GM23248 (cell line): ENCODE measurements around the gene NTN5. TPM values are rescaled to one million over a fixed set of nuclear protein-coding genes. Genes with fewer than 3 reads are reported as not detected.
A peak's percentile ranks its signal among the peaks of the same experiment; 100 is the strongest.

Experiments used
- DNase-seq: peaks from one replicate; pipeline ENCODE4 v3.0.0-alpha.2; 2015
- H2AFZ ChIP-seq: fragments of 200-600 bp; sonication (generic); 2 replicates; pipeline ENCODE4 v1.6.1; 2016; ENCODE audit warnings: antibody characterized with exemption
- H3F3A ChIP-seq: fragments of 200-600 bp; sonication (generic); 2 replicates; pipeline ENCODE4 v1.6.1; 2016; ENCODE audit warnings: mild to moderate bottlenecking, antibody characterized with exemption, mixed run types; ENCODE audit not compliant: insufficient read depth
- H3K27ac ChIP-seq: fragments of 200-600 bp; sonication (generic); 2 replicates; pipeline ENCODE4 v1.5.1; 2016; ENCODE audit warnings: mild to moderate bottlenecking
- H3K27me3 ChIP-seq: fragments of 200-600 bp; sonication (generic); replicated peaks from 2 replicates; pipeline ENCODE4 v1.6.1; 2016; ENCODE audit warnings: mild to moderate bottlenecking; ENCODE audit not compliant: insufficient read depth
- H3K36me3 ChIP-seq: fragments of 200-600 bp; sonication (generic); 2 replicates; pipeline ENCODE4 v1.6.1; 2016; ENCODE audit warnings: low read depth, mild to moderate bottlenecking
- H3K4me1 ChIP-seq: fragments of 200-600 bp; sonication (generic); 2 replicates; pipeline ENCODE4 v1.6.1; 2016; ENCODE audit warnings: mild to moderate bottlenecking; ENCODE audit not compliant: insufficient read depth
- H3K4me2 ChIP-seq: fragments of 200-600 bp; sonication (generic); one replicate; pipeline ENCODE4 v1.6.1; 2016; ENCODE audit warnings: mild to moderate bottlenecking; ENCODE audit not compliant: unreplicated experiment
- H3K4me3 ChIP-seq: fragments of 200-600 bp; sonication (generic); 2 replicates; pipeline ENCODE4 v1.5.1; 2016; ENCODE audit warnings: mild to moderate bottlenecking
- H3K79me2 ChIP-seq: fragments of 200-600 bp; sonication (generic); 2 replicates; pipeline ENCODE4 v1.6.1; 2016; ENCODE audit warnings: mild to moderate bottlenecking; ENCODE audit not compliant: insufficient read depth
- H3K9ac ChIP-seq: fragments of 200-600 bp; sonication (generic); 2 replicates; pipeline ENCODE4 v1.6.1; 2016; ENCODE audit warnings: mild to moderate bottlenecking
- H3K9me2 ChIP-seq: fragments of 200-600 bp; sonication (generic); 2 replicates; pipeline ENCODE4 v1.6.1; 2016; ENCODE audit warnings: mixed run types, mild to moderate bottlenecking, moderate library complexity; ENCODE audit not compliant: insufficient read depth
- H3K9me3 ChIP-seq: fragments of 200-600 bp; sonication (generic); one replicate; pipeline ENCODE4 v1.6.1; 2017; ENCODE audit warnings: low read depth
- H4K20me1 ChIP-seq: fragments of 200-600 bp; sonication (generic); 2 replicates; pipeline ENCODE4 v1.6.0; 2016; ENCODE audit not compliant: insufficient read depth
- EZH2 ChIP-seq: fragments of 200-600 bp; sonication (generic); IDR thresholded peaks from 2 replicates; pipeline ENCODE4 v1.6.1; 2018; ENCODE audit warnings: antibody characterized with exemption, mild to moderate bottlenecking; ENCODE audit not compliant: insufficient read depth, poor library complexity, severe bottlenecking
- EZH2phosphoT487 ChIP-seq: fragments of 200-600 bp; sonication (generic); IDR thresholded peaks from 2 replicates; pipeline ENCODE4 v1.6.1; 2018; ENCODE audit warnings: antibody characterized with exemption, moderate library complexity, mild to moderate bottlenecking, low read depth; ENCODE audit not compliant: insufficient read depth
- WGBS, 2 experiments: methylation state at CpG; one replicate each; pipeline ENCODE4 v1.1.6; 2015 to 2017; ENCODE audit warnings: low lambda C conversion rate in 2 of 2, low coverage in 1 of 2; ENCODE audit errors: missing lambda C conversion rate in 2 of 2; 5-methylcytosine and 5-hydroxymethylcytosine counted together
- in situ Hi-C: fragments of 300-500 bp; cut with MboI; formaldehyde crosslinking; loops from 2 replicates; pipeline ENCODE4 v1.15.0; 2020
- polyA plus RNA-seq: library from polyadenylated mRNA; unstranded; fragments of >200 nt; fragmentation: Nextera tagmentation; extraction: Ambion mirVana; gene quantifications from 2 replicates; pipeline ENCODE4 v1.2.1, GENCODE V29; 2016
- total RNA-seq: library from RNA; depleted of rRNA; stranded (reverse); fragments of >200 nt; shearing (Covaris generic); gene quantifications from 2 replicates; pipeline ENCODE4 v1.2.3, GENCODE V29; 2014

NTN5 gene
- total and polyA plus RNA-seq, 2 experiments from 2014 or later = 0.32 TPM; not detected in 1

DNA sequence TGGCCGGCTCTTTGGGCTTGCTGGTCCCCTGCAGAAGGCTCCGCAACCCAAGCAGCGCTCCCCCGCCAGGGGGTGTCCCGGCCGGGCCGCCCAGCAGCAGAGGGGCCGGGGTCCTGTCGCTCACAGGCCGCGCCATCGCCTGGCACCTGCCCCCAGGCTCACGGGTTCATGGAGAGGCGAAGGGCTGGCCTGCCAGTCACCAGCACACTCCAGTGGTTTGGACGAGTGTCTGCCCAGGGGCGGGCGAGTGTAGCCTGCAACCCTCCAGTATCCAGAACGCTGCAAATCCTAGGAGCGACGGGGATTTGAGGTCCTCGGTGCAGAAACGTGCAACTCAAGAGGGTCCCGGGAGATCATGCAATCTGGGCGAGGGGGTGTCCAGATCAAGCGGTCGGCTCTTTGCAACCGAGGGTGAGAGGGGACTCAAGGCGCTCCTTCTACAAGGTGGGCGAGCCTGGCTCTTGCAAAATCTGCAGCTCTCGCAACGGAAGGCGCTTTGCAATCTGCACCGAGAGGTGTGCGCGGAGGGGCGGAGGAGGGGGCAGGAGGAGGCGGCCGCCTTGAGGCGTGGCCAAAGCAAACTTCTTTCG is 35.9 kb downstream of the NTN5 start, which contains the start of gene DBP:
TSS of gene DBP (minus strand) at position 521 of the 590 bp plus-strand sequence. CDS start at position 136, 385 bp downstream.
- 1 to 2% methylated on average over 32 to 39 of the region's 40 CpGs for WGBS, 2 experiments
- Histone ChIP-seq H3K27me3 (no peaks in the 10 kb centered on the region), H3K9me3 (no peaks in the 10 kb centered on the region), H3K4me2 (peak within 1 kb of the TSS; percentile 86), H3K27ac (peak within 1 kb of the TSS; percentile 87), H3K79me2 (no peaks in the 10 kb centered on the region), H3K4me3 (peak within 1 kb of the TSS; percentile 71), H3F3A (peaks cover 24% of the 10 kb centered on the region), H3K4me1 (peaks cover 38% of the 10 kb centered on the region), H2AFZ (peak within 1 kb of the TSS; percentile 80), H3K9me2 (no peaks in the 10 kb centered on the region), H4K20me1 (no peaks in the 10 kb centered on the region), H3K36me3 (no peaks in the 10 kb centered on the region), H3K9ac (peak within 1 kb of the TSS; percentile 92)
- TF ChIP-seq EZH2phosphoT487 = no peak
- DNase-seq = peak; percentile 71
- in situ Hi-C loops = no loop called here

DNA sequence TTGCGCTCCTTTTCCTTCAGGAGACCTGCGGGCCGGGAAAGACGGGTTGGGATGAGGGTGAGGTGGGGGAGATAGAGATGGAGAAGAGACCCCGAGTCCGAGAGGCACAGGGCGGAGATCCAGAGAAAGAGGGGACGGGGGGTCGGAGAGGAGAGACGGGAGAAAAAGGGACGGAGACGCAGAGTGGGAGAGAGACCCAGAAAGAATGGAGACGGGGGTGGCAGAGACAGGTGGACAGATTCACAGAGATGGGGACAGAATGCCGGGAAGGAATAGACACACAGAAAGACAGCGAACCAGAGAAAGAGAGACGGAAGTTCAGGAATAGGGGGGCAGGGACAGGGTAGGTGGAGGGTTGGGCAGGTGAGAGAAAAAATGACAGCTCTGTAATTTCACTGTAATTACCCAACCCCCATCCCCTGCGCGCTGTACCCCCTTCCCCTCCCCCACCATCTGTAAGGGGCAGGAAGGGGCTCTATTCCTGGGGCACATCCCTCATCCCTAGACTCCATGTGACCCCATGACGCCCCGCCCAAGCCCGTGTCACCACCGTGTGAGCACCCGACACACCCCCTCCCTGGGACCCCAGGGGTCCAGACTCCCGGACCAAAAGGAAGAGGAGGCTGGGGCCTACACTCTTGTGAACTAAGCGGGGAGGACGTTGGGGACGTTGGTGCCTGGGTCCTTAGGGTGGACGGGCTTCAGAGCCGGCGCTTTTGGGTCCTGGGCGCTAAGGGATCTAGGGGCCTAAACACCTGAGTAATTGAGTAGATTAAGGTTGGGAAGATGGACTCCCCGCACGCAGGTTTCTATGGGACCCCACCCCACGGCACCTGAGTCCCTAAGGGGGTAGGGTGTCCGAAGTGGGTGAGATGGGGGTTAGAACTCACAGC is 36.6 kb downstream of the NTN5 start:
- in situ Hi-C loops = no loop called here
- peak overlapping the region; percentile 92 for H3K9ac ChIP-seq

DNA sequence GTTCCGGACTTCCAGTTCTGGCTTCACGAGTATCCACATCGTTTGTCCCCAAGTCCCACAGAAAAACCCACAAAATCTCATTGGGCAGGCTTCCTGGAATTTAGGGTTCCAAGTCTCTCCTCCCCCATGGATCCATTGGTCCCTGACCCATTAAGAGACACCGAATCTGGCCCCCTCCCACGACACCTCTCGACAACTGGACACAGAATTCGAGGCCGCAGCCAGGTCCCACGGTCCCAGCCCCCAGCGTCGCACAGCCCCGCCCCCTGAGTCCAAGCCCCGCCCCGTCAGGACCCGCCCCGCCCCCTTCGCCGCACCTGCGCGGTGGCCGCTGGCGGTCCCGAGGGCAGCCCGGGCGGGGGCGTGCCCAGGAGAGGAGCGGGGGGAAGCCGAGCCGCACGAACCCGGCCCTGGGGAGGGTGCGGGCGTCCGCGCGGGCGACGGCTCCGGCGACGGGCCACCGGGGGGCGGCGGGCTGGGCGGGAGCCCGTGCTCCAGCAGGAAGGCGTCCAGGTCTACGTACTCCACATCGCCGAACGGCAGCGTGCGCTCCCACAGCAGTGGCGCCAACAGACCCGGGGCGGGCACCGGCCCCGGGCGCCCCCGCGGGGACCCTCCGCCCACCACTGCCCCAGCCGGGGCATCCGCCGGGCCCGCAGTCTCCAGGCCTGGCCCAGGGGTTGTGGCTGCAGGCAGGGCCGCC is 37.4 kb downstream of the NTN5 start:
- Histone ChIP-seq H3K4me3 (peak overlapping the region; percentile 71), H3K9ac (peak overlapping the region; percentile 92), H3K4me1 (peaks cover 38% of the 10 kb centered on the region), H3K9me3 (no peaks in the 10 kb centered on the region), H3K79me2 (no peaks in the 10 kb centered on the region), H4K20me1 (no peaks in the 10 kb centered on the region), H3K9me2 (no peaks in the 10 kb centered on the region), H3F3A (peaks cover 24% of the 10 kb centered on the region), H3K27me3 (no peaks in the 10 kb centered on the region), H3K36me3 (no peaks in the 10 kb centered on the region), H3K4me2 (peak overlapping the region; percentile 86), H2AFZ (peak overlapping the region; percentile 74), H3K27ac (peak overlapping the region; percentile 66)
- peak; percentile 75 for DNase-seq
- 2% methylated on average over 13 to 42 of the region's 67 CpGs for WGBS, 2 experiments
- in situ Hi-C loops = no loop called here
- no peak for TF ChIP-seq EZH2
- no peak for TF ChIP-seq EZH2phosphoT487

More for the DNA sequence above, 36.6 kb downstream of the NTN5 start:
- Histone ChIP-seq H2AFZ (peak overlapping the region; percentile 80), H3K4me2 (peak overlapping the region; percentile 86), H3K27me3 (no peaks in the 10 kb centered on the region), H3K4me1 (peaks cover 38% of the 10 kb centered on the region), H3K79me2 (no peaks in the 10 kb centered on the region), H3K36me3 (no peaks in the 10 kb centered on the region), H3K9me3 (no peaks in the 10 kb centered on the region), H3F3A (peaks cover 24% of the 10 kb centered on the region), H4K20me1 (no peaks in the 10 kb centered on the region), H3K4me3 (peak overlapping the region; percentile 71), H3K27ac (peak overlapping the region; percentile 87), H3K9me2 (no peaks in the 10 kb centered on the region)
- no peak for TF ChIP-seq EZH2
- no peak for TF ChIP-seq EZH2phosphoT487
- 5 to 6% methylated on average over 32 to 35 of the region's 35 CpGs for WGBS, 2 experiments
- peak; percentile 29 for DNase-seq
